ENCODE measurements around the gene HCN2. TPM values are rescaled to one million over a fixed set of nuclear protein-coding genes. Genes with fewer than 3 reads are reported as not detected.

The HCN2 gene
- total and polyA plus RNA-seq, 2 of the 8 experiments (the other 6 are each of a cell fraction or from before 2014, with no cell fraction given): 1.0 to 4.0 TPM

GRCh38 chr19:616747-617526 lies 27.3 kb downstream of the HCN2 start:
- no peak for DNase-seq (ENCODE audit: low read depth in 1 of 2, low spot score in 2 of 2)
- Histone ChIP-seq H4K20me1 (replicated peaks in 1 of 2; ENCODE audit: control insufficient read depth in 1 of 2, insufficient read depth in 2 of 2, low read length in 2 of 2) (peaks cover 0 to 9% of the 10 kb centered on the region in 2 experiments), H3K9ac (replicated peaks in 1 of 4; ENCODE audit: extremely low read depth in 1 of 4, low read depth in 3 of 4, low read length in 3 of 4) (no peak overlapping the region), H3K27ac (ENCODE audit: low read depth, low read length) (no peak overlapping the region), H3K23me2 (ENCODE audit: low read depth, low read length) (no peaks in the 10 kb centered on the region), H3K79me2 (ENCODE audit: control insufficient read depth in 1 of 2, insufficient read depth in 2 of 2, low read length in 2 of 2) (no peaks in the 10 kb centered on the region), H3K4me1 (replicated peaks in 1 of 4; ENCODE audit: control insufficient read depth in 3 of 4, insufficient read depth in 4 of 4, low read length in 3 of 4) (no peaks in the 10 kb centered on the region), H3K36me3 (ENCODE audit: control insufficient read depth in 2 of 4, insufficient read depth in 4 of 4, low read length in 3 of 4) (peaks cover 4 to 53% (median 24%) of the 10 kb centered on the region in 4 experiments; a peak in 5 of 8 replicates), H3K23ac (ENCODE audit: insufficient read length) (no peak overlapping the region), H2BK5ac (ENCODE audit: low read depth, low read length) (no peak overlapping the region), H3K79me1 (ENCODE audit: low read depth, low read length) (no peaks in the 10 kb centered on the region), H2BK12ac (ENCODE audit: low read depth, low read length) (no peak overlapping the region), H3K27me3 (replicated peaks in 1 of 4; ENCODE audit: control insufficient read depth in 3 of 4, extremely low read depth in 1 of 4, insufficient read depth in 3 of 4, low read length in 3 of 4) (no peaks in the 10 kb centered on the region), H3K56ac (replicated peaks; ENCODE audit: insufficient read length, low read depth, low read length) (no peak overlapping the region), H2BK120ac (replicated peaks; ENCODE audit: low read depth, low read length) (no peak overlapping the region), H2BK15ac (ENCODE audit: low read length) (no peak overlapping the region), H3K9me3 (ENCODE audit: insufficient read depth in 2 of 2, low read depth in 1 of 2, low read length in 1 of 2) (no peaks in the 10 kb centered on the region), H3K18ac (ENCODE audit: extremely low read depth, low read length) (no peak overlapping the region), H3K4me3 (ENCODE audit: extremely low read depth in 1 of 4, insufficient read depth in 2 of 4, low read depth in 3 of 4, low read length in 4 of 4) (no peak overlapping the region), H4K8ac (ENCODE audit: extremely low read depth, insufficient read depth, low read length) (no peak overlapping the region), H4K5ac (ENCODE audit: insufficient read length, low read depth, low read length) (no peak overlapping the region), H4K91ac (replicated peaks; ENCODE audit: insufficient read length, low read length) (no peak overlapping the region), H3K4ac (replicated peaks; ENCODE audit: insufficient read length, low read depth, low read length) (no peak overlapping the region), H2AFZ (ENCODE audit: low read length) (no peak overlapping the region), H2BK20ac (ENCODE audit: low read length) (no peak overlapping the region), H3K14ac (ENCODE audit: insufficient read length) (no peak overlapping the region), H2AK5ac (ENCODE audit: low read depth, low read length) (no peak overlapping the region), H3K4me2 (ENCODE audit: insufficient read depth in 1 of 2, low read depth in 2 of 2, low read length in 2 of 2) (no peak overlapping the region)
- CTCF ChIA-PET (ENCODE audit: partially characterized antibody): interaction anchor here (0.9 to 1.0 kb wide), 2 partner anchors 11 to 12 kb away, joined by 3 read pairs; no protein-coding TSS in a partner anchor
- FAIRE-seq: no peak
- WGBS, 2 experiments (ENCODE audit: extremely low coverage in 1 of 2, insufficient coverage in 1 of 2, insufficient read length in 1 of 2, insufficient replicate concordance in 2 of 2, low coverage in 1 of 2, low lambda C conversion rate in 2 of 2, missing lambda C conversion rate in 1 of 2): 95% methylated on average over 34 of the region's 58 CpGs; no CpG with 5 or more reads in 1 of the 2 experiments
- TF ChIP-seq PHF8 (conservative IDR thresholded peaks at IDR 0.05; ENCODE audit: low read depth, low read length): no peak
- TF ChIP-seq CTCF (IDR thresholded peaks at IDR 0.05; ENCODE audit: control extremely low read depth in 1 of 3, insufficient read depth in 1 of 3, low read depth in 1 of 3, low read length in 3 of 3): no peak
- no peak for TF ChIP-seq HDAC2 (IDR thresholded peaks at IDR 0.05; ENCODE audit: borderline replicate concordance in 1 of 2, low read depth in 2 of 2, low read length in 2 of 2)
- TF ChIP-seq JUN (IDR thresholded peaks at IDR 0.05; ENCODE audit: low read depth, low read length): no peak
- TF ChIP-seq TBP (IDR thresholded peaks at IDR 0.05; ENCODE audit: low read depth, low read length): no peak
- no peak for TF ChIP-seq CHD1 (IDR thresholded peaks at IDR 0.05; ENCODE audit: low read depth, low read length)
- no peak for TF ChIP-seq SIX5 (IDR thresholded peaks at IDR 0.05; ENCODE audit: low read depth, low read length)
- TF ChIP-seq SP4 (IDR thresholded peaks at IDR 0.05; ENCODE audit: low read length): no peak
- POLR2A ChIA-PET (ENCODE audit: partially characterized antibody): interaction anchor here (1.0 to 2.1 kb wide), 5 partner anchors 8 to 85 kb away, joined by 3 to 6 read pairs (median 3); partner anchors contain the start of gene CDC34
